8988T (cell line): ENCODE results near the gene KRR1.
A peak's percentile ranks its signal among the peaks of the same experiment; 100 is the strongest.

ENCODE experiments used
- DNase-seq: peaks from one replicate; pipeline ENCODE4 v3.0.0; 2011

KRR1 gene

DNA sequence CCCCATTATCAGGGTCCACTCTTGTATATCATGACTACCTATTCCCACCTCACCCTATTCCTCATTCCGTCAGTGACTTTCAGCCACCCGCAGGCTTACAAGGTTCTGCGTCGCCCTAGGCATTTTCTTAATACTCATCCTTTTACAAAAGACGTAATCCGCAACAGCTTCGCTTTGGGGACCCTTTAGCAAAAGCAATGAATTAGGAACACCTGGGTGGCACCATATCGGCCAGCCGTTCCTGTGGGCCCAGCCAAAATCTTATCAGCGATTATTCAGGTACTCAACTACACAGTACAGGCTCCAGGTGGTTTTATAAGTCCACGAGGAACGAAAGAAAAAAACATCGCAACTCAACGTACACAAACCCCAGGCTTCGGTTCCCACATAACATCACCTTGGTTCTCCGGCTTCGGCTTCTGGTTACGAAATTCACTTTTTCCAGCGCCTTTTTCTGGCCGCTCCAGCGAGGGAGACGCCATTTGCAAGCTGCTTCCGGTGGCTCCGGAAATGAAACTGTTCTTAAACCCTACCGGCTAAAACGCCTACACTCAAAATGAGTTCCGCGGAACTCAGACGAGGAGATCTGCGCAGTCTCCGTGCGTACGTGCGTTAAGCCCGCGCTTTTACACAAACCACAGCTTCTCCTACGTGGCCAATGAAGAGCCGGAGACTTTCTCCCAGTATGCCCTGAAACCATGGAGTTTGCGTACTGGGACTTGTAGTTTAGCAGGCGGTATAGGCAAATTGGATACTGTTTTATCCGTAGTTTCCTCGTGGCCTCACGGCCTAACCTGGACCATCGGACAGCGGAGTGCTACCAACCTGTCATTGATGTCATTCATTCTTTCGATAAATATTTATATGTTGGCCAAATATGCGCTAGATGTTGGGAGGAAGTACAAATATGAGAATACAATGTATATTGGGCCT lies at the start of gene KRR1:
TSS of gene KRR1 (minus strand) at position 494 of the 933 bp plus-strand sequence. CDS start at position 482, 12 bp downstream.
- DNase-seq: peak; percentile 14

DNA sequence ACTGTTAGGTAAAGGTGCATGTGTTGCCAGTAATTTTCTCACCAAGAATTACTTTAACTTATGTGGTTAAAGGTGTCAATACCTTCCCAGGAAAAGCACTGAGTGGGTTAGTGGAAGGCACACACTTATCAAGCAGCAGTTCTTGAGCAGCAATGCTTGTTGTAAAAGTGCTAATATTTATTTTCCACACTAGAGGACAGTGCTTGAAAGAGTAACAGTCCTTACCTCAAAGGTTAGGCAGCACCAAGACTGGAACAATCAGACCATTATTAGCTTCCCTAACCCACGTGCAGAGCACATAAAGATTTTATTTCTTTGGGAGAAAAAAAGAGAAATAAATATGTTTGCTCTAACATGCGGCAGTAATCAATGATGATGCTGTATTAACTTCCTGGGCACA lies 48.8 kb upstream of the KRR1 start:
- no peak for DNase-seq

GRCh38 chr12:75558287-75558686 lies 46.9 kb upstream of the KRR1 start:
- no peak for DNase-seq

DNA sequence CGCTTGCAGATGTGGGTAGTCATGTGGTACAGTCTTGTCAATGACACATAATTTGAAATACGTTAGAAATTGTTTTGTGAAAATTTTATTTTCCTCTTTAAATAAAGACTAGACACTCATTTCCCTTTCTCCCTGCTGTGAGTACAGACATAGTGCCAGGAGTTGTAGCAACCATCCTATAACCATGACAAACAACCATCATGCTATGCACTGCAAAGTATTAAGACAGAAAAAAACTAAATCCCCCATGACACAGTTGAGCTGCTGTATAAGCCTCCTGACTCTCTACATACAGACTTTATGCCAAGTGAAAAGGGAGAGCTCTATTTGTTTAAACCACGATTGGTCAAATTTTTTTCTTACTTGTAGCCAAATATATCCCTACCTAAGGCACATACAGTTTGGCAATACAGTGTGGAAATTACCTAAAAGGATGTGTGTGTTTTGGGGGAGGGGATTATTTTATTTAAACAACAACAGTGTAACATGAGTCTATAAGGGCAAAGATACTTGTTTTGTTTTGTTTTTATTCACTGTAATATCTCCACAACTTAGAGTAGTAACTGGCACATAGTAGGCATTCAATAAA lies 45.0 kb upstream of the KRR1 start:
- DNase-seq: no peak

DNA sequence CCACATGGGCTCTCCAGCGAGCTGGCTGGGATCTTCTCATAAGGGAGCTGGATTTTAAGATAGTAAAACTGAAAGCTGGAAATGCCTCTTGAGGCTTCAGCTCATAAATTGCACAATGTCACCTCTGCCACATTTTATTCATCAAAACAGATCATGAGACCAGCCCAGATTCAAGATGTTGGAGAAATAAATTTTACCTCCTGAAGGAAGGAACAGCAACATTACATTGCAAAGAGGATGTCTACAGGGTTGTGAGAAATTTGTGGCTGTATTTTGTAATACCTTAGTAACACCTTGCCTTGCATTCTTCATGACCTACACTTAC lies 43.1 kb upstream of the KRR1 start:
- no peak for DNase-seq

GRCh38 chr12:75553836-75554555 lies 42.6 kb upstream of the KRR1 start:
- DNase-seq: no peak

GRCh38 chr12:75553398-75553797 lies 42.0 kb upstream of the KRR1 start:
- no peak for DNase-seq

- DNase-seq: no peak
Observed at GRCh38 chr12:75551477-75551876, 40.1 kb upstream of the KRR1 start.

DNA sequence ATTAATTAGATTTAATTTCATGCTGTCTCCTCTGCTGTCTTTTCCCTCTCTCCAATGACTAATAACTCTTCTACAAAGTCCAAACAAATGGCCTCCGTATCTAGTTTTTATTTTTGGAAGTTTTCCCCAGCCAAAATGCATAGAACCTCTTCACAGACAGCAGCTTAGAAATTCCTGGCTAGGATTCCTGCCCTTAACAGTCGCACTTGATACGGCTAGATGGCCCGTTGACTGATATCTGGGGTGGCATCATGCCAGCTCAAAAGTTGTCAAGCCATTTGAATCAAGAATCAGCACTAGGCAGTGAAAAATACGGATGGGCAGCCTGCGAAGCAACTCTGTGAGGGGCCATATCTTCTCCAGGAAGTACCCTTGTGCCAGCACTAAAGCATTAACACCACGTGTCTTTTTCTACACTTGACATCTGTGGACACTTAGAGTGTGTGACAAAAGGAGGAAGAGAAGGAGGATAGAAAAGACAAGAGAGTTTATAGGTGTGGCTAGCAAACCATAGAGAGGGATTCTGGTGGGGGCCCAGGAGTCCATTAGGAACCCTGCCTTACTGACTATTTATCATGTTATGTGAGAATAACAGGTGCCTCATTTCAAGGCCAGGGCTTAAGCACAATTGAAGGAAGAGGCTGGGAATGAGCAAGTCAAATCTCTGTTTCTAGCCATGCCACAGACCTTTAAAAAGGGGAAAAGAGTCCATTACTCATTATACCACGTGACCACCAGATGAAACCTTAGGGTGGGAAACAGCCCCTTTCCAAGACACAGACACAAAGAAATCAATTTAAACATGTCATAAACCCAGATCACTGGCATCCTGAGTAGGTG lies 39.2 kb upstream of the KRR1 start:
- DNase-seq: no peak

DNA sequence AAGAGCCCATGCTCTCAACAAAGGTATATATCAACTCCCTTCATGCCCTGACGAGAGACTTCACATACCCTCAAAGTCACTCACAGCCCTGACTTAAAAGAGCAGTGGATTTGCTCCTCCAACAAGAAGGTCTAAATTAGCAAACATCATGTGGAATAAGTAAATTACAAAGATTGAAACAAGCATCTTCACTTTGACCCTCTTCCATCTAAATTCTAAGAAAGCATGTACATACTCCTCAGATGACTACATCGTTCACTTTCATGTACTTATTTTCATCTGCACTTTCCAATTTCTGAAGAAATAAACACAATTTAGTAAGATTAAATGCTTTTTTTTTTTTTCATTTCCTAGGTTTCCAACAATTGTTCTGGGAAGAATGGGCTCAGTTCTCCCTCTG lies 38.6 kb upstream of the KRR1 start:
- no peak for DNase-seq

DNA sequence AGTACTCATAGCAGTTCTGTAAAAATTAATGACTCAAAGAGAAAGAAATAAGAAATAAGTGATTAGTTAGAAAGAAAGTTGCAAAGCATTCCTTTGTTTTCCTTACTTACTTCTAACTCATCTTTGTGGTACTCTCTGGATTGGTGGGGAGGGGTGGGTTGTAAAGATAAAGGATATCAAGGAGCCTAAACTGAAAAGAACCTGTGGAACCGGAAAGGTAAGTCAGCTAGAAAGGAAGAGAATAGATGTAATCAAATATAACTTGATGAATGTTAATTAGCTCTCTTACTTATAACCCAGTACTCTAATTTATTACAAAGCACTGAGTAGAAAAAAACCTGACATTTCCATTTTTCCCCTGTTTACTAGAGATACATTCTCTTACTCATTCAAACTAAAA lies 37.5 kb upstream of the KRR1 start:
- no peak for DNase-seq

DNA sequence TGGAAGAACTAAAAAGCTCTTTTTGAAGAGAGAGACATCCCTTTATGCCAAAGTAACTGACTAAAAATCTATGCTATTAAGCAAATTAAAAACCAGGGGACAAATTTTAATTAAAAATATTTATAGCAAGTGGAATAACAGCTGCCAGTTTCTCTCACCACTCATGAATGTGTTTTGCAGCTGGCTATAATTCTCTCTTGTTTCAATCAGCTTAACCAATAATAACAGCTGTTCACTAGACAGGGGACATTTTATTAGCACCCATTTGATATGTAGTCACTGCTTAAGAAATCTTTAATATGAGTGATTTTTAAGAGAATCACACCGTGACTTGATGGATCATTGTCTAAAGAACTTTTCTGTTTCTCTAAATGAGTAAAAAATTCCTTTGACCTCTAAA lies 34.2 kb upstream of the KRR1 start:
- DNase-seq: no peak

DNA sequence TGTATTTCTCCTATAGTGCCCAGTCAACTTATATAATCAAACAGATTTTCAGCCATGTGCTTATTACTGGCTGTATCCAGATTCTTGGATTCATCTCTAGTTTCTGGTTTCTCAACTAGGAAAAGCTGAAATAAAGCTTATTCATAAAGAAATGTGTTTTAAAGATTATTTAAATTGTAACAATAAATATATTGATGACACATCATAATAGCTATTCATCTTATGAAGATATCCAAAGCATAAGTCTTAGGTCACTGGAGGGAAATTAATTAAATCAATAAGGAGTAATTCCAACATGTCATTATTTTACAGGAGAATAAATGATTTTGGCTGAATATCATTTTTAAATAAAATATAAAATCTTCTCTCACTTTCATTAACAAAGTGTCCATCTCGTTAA lies 32.1 kb upstream of the KRR1 start:
- DNase-seq: no peak

DNA sequence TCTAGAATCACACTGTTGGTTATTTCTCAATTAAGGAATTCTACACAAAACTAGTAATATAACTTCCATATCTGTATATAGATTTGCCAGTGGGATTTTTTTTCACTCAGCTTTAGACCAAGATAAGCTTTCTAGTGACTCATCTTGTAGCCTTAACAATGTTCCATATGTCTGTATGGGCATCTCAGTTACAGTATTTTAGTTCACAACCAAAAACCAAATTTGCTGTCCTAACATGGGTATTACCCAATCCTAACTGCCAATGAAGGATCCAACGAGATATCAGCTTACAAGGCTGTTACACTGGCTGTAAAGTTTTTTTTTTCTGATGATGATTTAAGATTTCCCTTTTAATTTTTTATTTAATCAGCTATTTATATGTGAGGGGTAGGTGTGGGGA lies 31.5 kb upstream of the KRR1 start:
- no peak for DNase-seq

GRCh38 chr12:75539889-75540288 lies 28.5 kb upstream of the KRR1 start:
- DNase-seq: no peak

DNA sequence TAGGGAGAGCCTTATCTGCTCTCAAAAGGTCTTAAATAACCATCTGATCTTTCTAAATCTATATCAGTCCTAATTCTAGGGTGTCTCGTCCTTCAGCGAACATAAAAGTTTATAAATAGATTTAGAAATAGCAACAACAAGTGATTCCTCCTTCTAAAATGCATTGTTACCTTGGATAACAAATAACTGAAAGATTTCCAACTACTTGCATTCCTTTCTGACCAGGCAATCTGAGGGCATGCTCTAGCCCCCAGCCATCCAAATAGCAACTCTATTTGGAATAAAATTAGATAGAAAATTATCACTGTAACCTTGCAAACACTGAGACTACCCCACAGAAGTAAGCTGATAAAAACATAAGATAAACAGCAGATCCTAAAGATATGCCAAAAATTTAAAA lies 21.8 kb upstream of the KRR1 start:
- no peak for DNase-seq

DNA sequence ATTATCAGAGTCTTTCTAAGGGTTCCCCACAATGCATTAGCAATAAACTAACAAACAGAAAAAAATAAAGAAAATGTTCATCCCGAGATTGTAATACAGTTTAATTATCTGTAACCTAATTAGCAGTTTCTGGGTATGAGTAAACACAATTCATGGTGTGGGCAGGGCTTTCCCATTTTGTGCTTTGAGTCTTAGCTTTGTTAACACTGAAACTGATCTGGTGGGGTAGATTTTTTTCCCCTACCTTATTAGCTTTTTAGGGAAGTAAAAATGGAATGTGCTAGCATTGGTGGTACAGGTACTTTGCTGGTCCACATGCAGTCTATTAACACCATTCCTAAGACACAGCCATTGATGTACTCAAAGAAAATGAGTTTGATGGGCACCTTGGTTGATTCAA lies 18.4 kb upstream of the KRR1 start:
- no peak for DNase-seq

- no peak for DNase-seq
Observed at GRCh38 chr12:75529316-75529715, 17.9 kb upstream of the KRR1 start.

DNA sequence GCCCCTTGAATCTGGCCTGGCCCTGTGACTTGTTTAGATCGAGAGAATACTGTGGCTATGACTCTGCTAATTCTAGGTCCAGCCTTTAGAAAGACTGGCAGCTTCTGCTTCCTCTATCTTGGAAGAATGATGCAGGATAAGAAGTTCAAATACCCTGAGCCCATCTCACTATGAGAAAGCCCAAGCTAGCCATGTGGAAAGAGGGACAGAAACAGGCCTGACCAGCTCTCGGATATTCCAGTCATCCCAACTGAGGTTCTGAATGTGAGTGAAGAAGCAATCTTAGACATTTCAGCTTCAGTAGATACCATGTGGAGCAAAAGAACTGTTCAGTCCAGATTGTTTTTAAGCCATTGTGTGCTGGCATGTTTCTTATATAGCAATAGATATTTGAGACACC lies 17.3 kb upstream of the KRR1 start:
- no peak for DNase-seq

DNA sequence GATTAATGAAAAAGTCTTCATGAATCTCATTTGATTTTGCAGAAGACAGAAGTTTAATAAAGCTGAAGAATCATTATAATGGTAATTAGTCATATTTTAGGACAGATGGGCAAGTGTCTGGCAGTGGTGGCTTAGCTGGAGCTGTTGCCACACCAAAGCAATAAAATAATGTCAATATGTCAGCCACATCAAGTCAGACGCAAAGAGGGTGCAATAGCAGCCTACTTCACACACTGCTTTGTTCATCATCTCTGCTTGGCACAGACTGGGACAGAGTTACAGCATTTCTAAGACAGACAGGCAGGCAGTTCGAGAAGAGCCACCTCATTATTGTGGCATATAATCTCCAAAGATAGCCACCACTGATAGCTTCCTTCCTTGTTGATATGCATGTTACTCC lies 16.9 kb upstream of the KRR1 start:
- no peak for DNase-seq

- peak; percentile 8 for DNase-seq
Observed at GRCh38 chr12:75526655-75527511, 15.5 kb upstream of the KRR1 start.

- DNase-seq: no peak
Observed at GRCh38 chr12:75525263-75525662, 13.9 kb upstream of the KRR1 start.
